Stimulated activated CD8-positive, alpha-beta memory T cell treated with anti-CD3 and anti-CD28 coated beads, Interleukin-12 subunit alpha, Interleukin-12 subunit beta, amount 100 ng/mL, for 4 hours (primary cell): ENCODE data around the gene HTR1B.

Experiments used
- DNase-seq: peaks from one replicate; pipeline ENCODE4 v3.0.0-alpha.2; 2020; ENCODE audit warnings: low read depth

The HTR1B gene

GRCh38 chr6:77463308-77463860 lies at the start of gene HTR1B:
HTR1B (minus strand) TSS chr6:77463491; CDS start chr6:77463403, 88 bp downstream.
- no peak for DNase-seq

GRCh38 chr6:77512554-77512953 lies 49.3 kb upstream of the HTR1B start:
- no peak for DNase-seq

GRCh38 chr6:77511860-77512259 lies 48.6 kb upstream of the HTR1B start:
- DNase-seq = no peak

- DNase-seq = no peak
Measured at GRCh38 chr6:77502981-77503380, 39.7 kb upstream of the HTR1B start.

GRCh38 chr6:77492530-77492929 lies 29.2 kb upstream of the HTR1B start:
- DNase-seq = no peak

GRCh38 chr6:77487808-77488425 lies 24.6 kb upstream of the HTR1B start:
- no peak for DNase-seq

- no peak for DNase-seq
Measured at GRCh38 chr6:77482981-77483380, 19.7 kb upstream of the HTR1B start.

GRCh38 chr6:77474973-77475372 lies 11.7 kb upstream of the HTR1B start:
- DNase-seq = no peak

- no peak for DNase-seq
Measured at GRCh38 chr6:77474286-77474956, 11.1 kb upstream of the HTR1B start.

- no peak for DNase-seq
Measured at GRCh38 chr6:77470983-77471382, 7.7 kb upstream of the HTR1B start.

GRCh38 chr6:77468939-77469338 lies 5.6 kb upstream of the HTR1B start:
- no peak for DNase-seq

- DNase-seq = no peak
Measured at GRCh38 chr6:77466451-77467437, 3.5 kb upstream of the HTR1B start.

- no peak for DNase-seq
Measured at GRCh38 chr6:77466055-77466450, 2.8 kb upstream of the HTR1B start.

- no peak for DNase-seq
Measured at GRCh38 chr6:77464495-77464867, 1.2 kb upstream of the HTR1B start.

GRCh38 chr6:77463861-77464494 lies 687 bp upstream of the HTR1B start:
- DNase-seq = no peak

- no peak for DNase-seq
Measured at GRCh38 chr6:77462359-77463307, 658 bp downstream of the HTR1B start.

GRCh38 chr6:77461796-77462195 lies 1.5 kb downstream of the HTR1B start:
- no peak for DNase-seq

GRCh38 chr6:77458421-77458820 lies 4.9 kb downstream of the HTR1B start:
- DNase-seq = no peak

- no peak for DNase-seq
Measured at GRCh38 chr6:77457720-77458349, 5.5 kb downstream of the HTR1B start.

GRCh38 chr6:77456531-77457248 lies 6.6 kb downstream of the HTR1B start:
- DNase-seq = no peak
